PC-3 (cell line): Measurements from ENCODE around the gene BTBD16. TPM values are rescaled to one million over a fixed set of nuclear protein-coding genes. Genes with fewer than 3 reads are reported as not detected.

Source experiments
- ATAC-seq: fragments of 200-7000 bp; cut with Tn5 transposase; 2 replicates; pipeline ENCODE4 v1.9.1; 2020; ENCODE audit warnings: mild to moderate bottlenecking, moderate library complexity
- BruUV-seq: library from RNA; stranded (reverse); fragments of 400-500 nt; replicated peaks from 2 replicates; lab custom pipeline; 2021; lab: Mats Ljungman, UMichigan
- CTCF ChIA-PET: fragments of 300-600 bp; sonication (Branson Sonifier 250); formaldehyde crosslinking; loops from one replicate; lab custom pipeline; 2022; ENCODE audit warnings: antibody characterized with exemption; lab: Charles Lee
- POLR2A ChIA-PET: fragments of 300-600 bp; sonication (Branson Sonifier 250); formaldehyde crosslinking; loops from one replicate; lab custom pipeline; 2022; ENCODE audit warnings: antibody characterized with exemption; ENCODE audit not compliant: unreplicated experiment; lab: Charles Lee
- DNase-seq: peaks from one replicate; pipeline ENCODE4 v3.0.0-alpha.2; 2015
- H2AFZ ChIP-seq: fragments of 300-600 bp; sonication (generic); 2 replicates; pipeline ENCODE4 v1.6.0; 2016; ENCODE audit warnings: antibody characterized with exemption, low read length
- H3F3A ChIP-seq: fragments of 300-600 bp; sonication (generic); one replicate; pipeline ENCODE4 v1.6.0; 2017; ENCODE audit warnings: antibody characterized with exemption, low read length, control low read depth, mild to moderate bottlenecking; ENCODE audit not compliant: unreplicated experiment
- H3K27ac ChIP-seq: fragments of 300-600 bp; sonication (generic); 2 replicates; pipeline ENCODE4 v1.5.1; 2016; ENCODE audit warnings: mild to moderate bottlenecking, low read length
- H3K27me3 ChIP-seq: fragments of 300-600 bp; sonication (generic); 2 replicates; pipeline ENCODE4 v1.6.1; 2016; ENCODE audit warnings: low read length, mixed read lengths
- H3K36me3 ChIP-seq: fragments of 300-600 bp; sonication (generic); 2 replicates; pipeline ENCODE4 v1.6.1; 2016; ENCODE audit warnings: low read depth, mixed run types, low read length, mixed read lengths
- H3K4me1 ChIP-seq: fragments of 300-600 bp; sonication (generic); 2 replicates; pipeline ENCODE4 v1.5.1; 2016; ENCODE audit warnings: low read length; ENCODE audit not compliant: insufficient read depth
- H3K4me2 ChIP-seq: fragments of 300-600 bp; sonication (generic); 2 replicates; pipeline ENCODE4 v1.6.0; 2016; ENCODE audit warnings: low read length
- H3K4me3 ChIP-seq: fragments of 300-600 bp; sonication (generic); 2 replicates; pipeline ENCODE4 v1.5.1; 2016; ENCODE audit warnings: mild to moderate bottlenecking, low read length, mixed read lengths
- H3K79me2 ChIP-seq: fragments of 300-600 bp; sonication (generic); 2 replicates; pipeline ENCODE4 v1.6.1; 2017; ENCODE audit warnings: low read length, mixed read lengths
- H3K9ac ChIP-seq: fragments of 300-600 bp; sonication (generic); 2 replicates; pipeline ENCODE4 v1.6.0; 2016; ENCODE audit warnings: mild to moderate bottlenecking, low read length
- H3K9me2 ChIP-seq: fragments of 300-600 bp; sonication (generic); replicated peaks from 2 replicates; pipeline ENCODE4 v1.6.1; 2016; ENCODE audit warnings: mixed run types, low read length, mixed read lengths
- H3K9me3 ChIP-seq: fragments of 300-600 bp; sonication (generic); 2 replicates; pipeline ENCODE4 v1.6.1; 2016; ENCODE audit warnings: low read length, mixed read lengths
- H4K20me1 ChIP-seq: fragments of 300-600 bp; sonication (generic); 2 replicates; pipeline ENCODE4 v1.6.1; 2016; ENCODE audit warnings: low read length, mixed read lengths
- EZH2 ChIP-seq: fragments of 300-600 bp; sonication (generic); IDR thresholded peaks from one replicate; pipeline ENCODE4 v1.6.1; 2017; ENCODE audit warnings: antibody characterized with exemption, mild to moderate bottlenecking, low read length; ENCODE audit not compliant: unreplicated experiment
- EZH2phosphoT487 ChIP-seq: fragments of 300-600 bp; sonication (generic); IDR thresholded peaks from 2 replicates; pipeline ENCODE4 v1.6.1; 2018; ENCODE audit warnings: mild to moderate bottlenecking, antibody characterized with exemption, low read length, borderline replicate concordance
- intact Hi-C: fragments of 100-400 bp; cut with micrococcal nuclease; formaldehyde crosslinking; loops from 2 replicates; pipeline ENCODE4 v1.9.0; 2023
- total RNA-seq: library from RNA; depleted of rRNA; stranded (reverse); fragments of >200 nt; gene quantifications from 2 replicates; pipeline ENCODE4 v1.2.3, GENCODE V29; 2014
- TF ChIP-seq, protein P1 (sequence below): fragments of 300-600 bp; sonication (generic); conservative IDR thresholded peaks from 2 replicates; pipeline ENCODE4 v1.5.1; 2017; ENCODE audit warnings: antibody characterized with exemption, low read depth, mild to moderate bottlenecking, low read length

Gene BTBD16
- total RNA-seq, 1 experiment from 2014 or later = not detected

- no peak overlapping the region for H3K4me3 ChIP-seq
- no peak for DNase-seq
- H3K4me2 ChIP-seq = no peak overlapping the region
- H3K9ac ChIP-seq = no peak overlapping the region
- intact Hi-C loops = no loop called here
- no peaks in the 10 kb centered on the region for H3K27me3 ChIP-seq
- H3K4me1 ChIP-seq = no peaks in the 10 kb centered on the region; the same call in 1 of the 2 replicates
- no peak overlapping the region for H2AFZ ChIP-seq
- ATAC-seq = no peak
- H3K36me3 ChIP-seq = no peaks in the 10 kb centered on the region
- no peaks in the 10 kb centered on the region for H4K20me1 ChIP-seq
- TF ChIP-seq EZH2 (no peak), EZH2phosphoT487 (no peak)
- TF ChIP-seq, protein P1, sequence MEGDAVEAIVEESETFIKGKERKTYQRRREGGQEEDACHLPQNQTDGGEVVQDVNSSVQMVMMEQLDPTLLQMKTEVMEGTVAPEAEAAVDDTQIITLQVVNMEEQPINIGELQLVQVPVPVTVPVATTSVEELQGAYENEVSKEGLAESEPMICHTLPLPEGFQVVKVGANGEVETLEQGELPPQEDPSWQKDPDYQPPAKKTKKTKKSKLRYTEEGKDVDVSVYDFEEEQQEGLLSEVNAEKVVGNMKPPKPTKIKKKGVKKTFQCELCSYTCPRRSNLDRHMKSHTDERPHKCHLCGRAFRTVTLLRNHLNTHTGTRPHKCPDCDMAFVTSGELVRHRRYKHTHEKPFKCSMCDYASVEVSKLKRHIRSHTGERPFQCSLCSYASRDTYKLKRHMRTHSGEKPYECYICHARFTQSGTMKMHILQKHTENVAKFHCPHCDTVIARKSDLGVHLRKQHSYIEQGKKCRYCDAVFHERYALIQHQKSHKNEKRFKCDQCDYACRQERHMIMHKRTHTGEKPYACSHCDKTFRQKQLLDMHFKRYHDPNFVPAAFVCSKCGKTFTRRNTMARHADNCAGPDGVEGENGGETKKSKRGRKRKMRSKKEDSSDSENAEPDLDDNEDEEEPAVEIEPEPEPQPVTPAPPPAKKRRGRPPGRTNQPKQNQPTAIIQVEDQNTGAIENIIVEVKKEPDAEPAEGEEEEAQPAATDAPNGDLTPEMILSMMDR = no peak
- no peaks in the 10 kb centered on the region for H3F3A ChIP-seq
- no peak overlapping the region for H3K27ac ChIP-seq
- BruUV-seq = no TSS peak
- no peaks in the 10 kb centered on the region for H3K9me3 ChIP-seq
- POLR2A ChIA-PET = no interaction called here
- no peaks in the 10 kb centered on the region for H3K9me2 ChIP-seq
- CTCF ChIA-PET = no interaction called here
- H3K79me2 ChIP-seq = no peaks in the 10 kb centered on the region
Measured at GRCh38 chr10:122325235-122325634, 54.1 kb downstream of the BTBD16 start.

- CTCF ChIA-PET = no interaction called here
- H2AFZ ChIP-seq = no peak overlapping the region
- no peaks in the 10 kb centered on the region for H3K9me2 ChIP-seq
- H3K9ac ChIP-seq = no peak overlapping the region
- ATAC-seq (no peak), DNase-seq (no peak)
- H3F3A ChIP-seq = no peaks in the 10 kb centered on the region
- no peak overlapping the region for H3K4me2 ChIP-seq
- no peaks in the 10 kb centered on the region for H3K27me3 ChIP-seq
- POLR2A ChIA-PET = no interaction called here
- no peaks in the 10 kb centered on the region for H3K9me3 ChIP-seq
- no peaks in the 10 kb centered on the region; the same call in 1 of the 2 replicates for H3K4me1 ChIP-seq
- no TSS peak for BruUV-seq
- no peak for TF ChIP-seq EZH2
- TF ChIP-seq EZH2phosphoT487 = no peak
- TF ChIP-seq, protein P1 = no peak
- H4K20me1 ChIP-seq = no peaks in the 10 kb centered on the region
- no peaks in the 10 kb centered on the region for H3K79me2 ChIP-seq
- intact Hi-C loops = no loop called here
- H3K36me3 ChIP-seq = no peaks in the 10 kb centered on the region
- H3K27ac ChIP-seq = no peak overlapping the region
- H3K4me3 ChIP-seq = no peak overlapping the region
Measured at GRCh38 chr10:122326385-122326784, 55.3 kb downstream of the BTBD16 start.

GRCh38 chr10:122326806-122327205, 55.7 kb downstream of the BTBD16 start:
- intact Hi-C loops = no loop called here
- ATAC-seq = no peak
- H3K27me3 ChIP-seq = no peaks in the 10 kb centered on the region
- no peaks in the 10 kb centered on the region for H3K9me3 ChIP-seq
- ChIA-PET CTCF (no interaction called here), POLR2A (no interaction called here)
- TF ChIP-seq, protein P1 = no peak
- no peak for TF ChIP-seq EZH2
- TF ChIP-seq EZH2phosphoT487 = no peak
- no peaks in the 10 kb centered on the region for H3K36me3 ChIP-seq
- H3K27ac ChIP-seq = no peak overlapping the region
- no peaks in the 10 kb centered on the region for H3K79me2 ChIP-seq
- H3K4me1 ChIP-seq = no peaks in the 10 kb centered on the region; the same call in 1 of the 2 replicates
- H2AFZ ChIP-seq = no peak overlapping the region
- no peaks in the 10 kb centered on the region for H3F3A ChIP-seq
- H3K4me2 ChIP-seq = no peak overlapping the region
- DNase-seq = no peak
- H3K4me3 ChIP-seq = no peak overlapping the region
- H3K9me2 ChIP-seq = no peaks in the 10 kb centered on the region
- H4K20me1 ChIP-seq = no peaks in the 10 kb centered on the region
- no peak overlapping the region for H3K9ac ChIP-seq
- BruUV-seq = no TSS peak
